DOHH2 (cell line): ENCODE measurements around the gene FBXO42.

Source experiments
- CTCF ChIP-seq: fragments of 200-600 bp; sonication (generic); IDR thresholded peaks from one replicate; pipeline ENCODE4 v1.5.1; 2014; ENCODE audit warnings: antibody characterized with exemption, mild to moderate bottlenecking, low read depth, low read length; ENCODE audit not compliant: poor library complexity, severe bottlenecking
- EZH2phosphoT487 ChIP-seq: fragments of 200-600 bp; sonication (generic); IDR thresholded peaks from 2 replicates; pipeline ENCODE4 v1.6.1; 2017; ENCODE audit warnings: borderline replicate concordance, mild to moderate bottlenecking, antibody characterized with exemption, low read length, moderate library complexity, mixed read lengths

DNA sequence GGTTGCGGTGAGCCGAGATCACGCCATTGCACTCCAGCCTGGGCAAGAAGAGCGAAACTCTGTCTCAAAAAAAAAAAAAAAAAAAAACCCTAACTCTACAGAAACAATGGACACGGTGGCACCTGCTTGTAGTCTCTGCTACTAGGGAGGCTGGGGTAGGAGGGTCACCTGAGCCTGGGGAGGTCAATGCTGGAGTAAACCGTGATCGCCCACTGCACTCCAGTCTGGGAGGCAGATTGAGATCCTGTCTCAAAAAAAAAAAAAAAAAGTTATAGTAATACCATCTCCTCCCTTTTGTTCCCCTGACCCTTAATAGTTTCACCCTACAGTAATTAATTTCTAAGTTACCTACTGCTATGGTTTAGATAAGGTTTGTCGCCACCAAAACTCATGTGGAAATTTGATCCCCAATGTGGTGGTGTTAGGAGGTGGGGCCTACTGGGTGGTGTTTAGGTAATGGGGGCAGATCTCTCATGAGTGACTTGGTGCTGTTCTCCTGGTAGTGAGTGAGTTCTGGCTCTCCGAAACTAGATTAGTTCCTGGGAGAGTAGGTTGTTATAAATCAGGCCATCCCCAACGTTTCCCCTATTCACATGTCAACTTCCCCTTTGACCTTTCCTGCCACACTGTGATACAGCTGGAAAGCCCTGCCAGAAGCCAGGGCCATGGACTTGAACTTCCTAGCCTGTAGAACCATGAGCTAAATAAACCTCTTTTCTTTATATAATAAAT lies 9.8 kb downstream of the FBXO42 start:
- TF ChIP-seq CTCF = no peak
- TF ChIP-seq EZH2phosphoT487 = no peak
